HCT116 (cell line): Measurements from ENCODE around the gene ORC6. TPM values are rescaled to one million over a fixed set of nuclear protein-coding genes. Genes with fewer than 3 reads are reported as not detected.

Experiments used
- ATAC-seq: fragments of 200-7000 bp; cut with Tn5 transposase; 2 replicates; pipeline ENCODE4 v1.9.1; 2020; ENCODE audit warnings: mild to moderate bottlenecking, moderate library complexity
- BruUV-seq: library from RNA; stranded (reverse); fragments of 400-500 nt; replicated peaks from 2 replicates; lab custom pipeline; 2021; lab: Mats Ljungman, UMichigan
- CTCF ChIA-PET: fragments of 300-600 bp; sonication (Branson Sonifier 250); formaldehyde crosslinking; loops from one replicate; lab custom pipeline; 2021; ENCODE audit warnings: antibody characterized with exemption; lab: Charles Lee
- POLR2A ChIA-PET: fragments of 300-600, 350-600 bp; sonication (Branson Sonifier 250); formaldehyde crosslinking; loops from one replicate; lab custom pipeline; 2021; ENCODE audit warnings: antibody characterized with exemption; lab: Charles Lee
- RAD21 ChIA-PET, 2 experiments: fragments of 300-600 bp; sonication (Branson Sonifier 250); formaldehyde crosslinking; loops; one replicate each; lab custom pipeline; 2023; ENCODE audit warnings: low total read pairs in 2 of 2; ENCODE audit not compliant: uncharacterized antibody in 2 of 2, unreplicated experiment in 2 of 2, low non-redundant PET in 1 of 2; lab: Charles Lee
- DNase-seq: peaks from one replicate; pipeline ENCODE4 v3.0.0-alpha.2; 2010; ENCODE audit warnings: low read depth, low spot score
- H2AFZ ChIP-seq: fragments of 200-600 bp; shearing (Covaris generic), sonication (generic); 2 replicates; pipeline ENCODE4 v1.6.1; 2017; ENCODE audit warnings: low read depth, mixed run types, mixed read lengths, antibody characterized with exemption, low read length; ENCODE audit not compliant: poor library complexity, severe bottlenecking
- H3K27ac ChIP-seq: 2 replicates; pipeline ENCODE4 v1.5.1; 2012; ENCODE audit warnings: low read depth, low read length
- H3K27me3 ChIP-seq: fragments of 200-600 bp; sonication (generic); 2 replicates; pipeline ENCODE4 v1.6.1; 2016; ENCODE audit warnings: mixed run types, low read length, mixed read lengths; ENCODE audit not compliant: insufficient read depth
- H3K36me3 ChIP-seq, 2 experiments: fragments of 200-500 bp in 1 of 2; fragments of 200-600 bp in 1 of 2; sonication (Bioruptor generic) in 1 of 2; sonication (generic) in 1 of 2; 2 replicates each; pipeline versions ENCODE4 v1.5.1 to v1.6.1; 2014 to 2016; ENCODE audit warnings: low read length in 2 of 2, inconsistent platforms in 1 of 2, mixed read lengths in 1 of 2, mixed run types in 1 of 2; ENCODE audit not compliant: insufficient read depth in 2 of 2, control insufficient read depth in 1 of 2
- H3K4me1 ChIP-seq, 2 experiments: fragments of 200-600 bp in 1 of 2; sonication (generic) in 1 of 2; 2 replicates each; pipeline versions ENCODE4 v1.5.1 to v1.6.1; 2012 to 2017; ENCODE audit warnings: low read length in 2 of 2, inconsistent platforms in 1 of 2, mild to moderate bottlenecking in 1 of 2, mixed read lengths in 1 of 2, mixed run types in 1 of 2, moderate library complexity in 1 of 2; ENCODE audit not compliant: insufficient read depth in 2 of 2, control insufficient read depth in 1 of 2
- H3K4me2 ChIP-seq: fragments of 200-600 bp; sonication (generic); 2 replicates; pipeline ENCODE4 v1.6.1; 2017; ENCODE audit warnings: mixed run types, low read length, mixed read lengths
- H3K4me3 ChIP-seq, 2 experiments: fragments of 200-600 bp in 1 of 2; sonication (generic) in 1 of 2; replicated peaks in 1 of 2; 2 replicates each; pipeline ENCODE4 v1.5.1; 2011 to 2016; ENCODE audit warnings: low read length in 2 of 2, control low read depth in 1 of 2, low read depth in 1 of 2, mild to moderate bottlenecking in 1 of 2, mixed read lengths in 1 of 2, mixed run types in 1 of 2
- H3K79me2 ChIP-seq: fragments of 200-600 bp; sonication (generic); 2 replicates; pipeline ENCODE4 v1.6.1; 2017; ENCODE audit warnings: mild to moderate bottlenecking, mixed run types, low read length, moderate library complexity, mixed read lengths; ENCODE audit not compliant: insufficient read depth
- H3K9ac ChIP-seq: fragments of 200-600 bp; sonication (generic); 2 replicates; pipeline ENCODE4 v1.6.1; 2016; ENCODE audit warnings: low read length, mixed read lengths
- H3K9me2 ChIP-seq: fragments of 200-600 bp; sonication (generic), shearing (Covaris generic); 2 replicates; pipeline ENCODE4 v1.6.1; 2017; ENCODE audit warnings: mixed run types, mild to moderate bottlenecking, moderate library complexity; ENCODE audit not compliant: insufficient read depth
- H3K9me3 ChIP-seq, 2 experiments: fragments of 200-500 bp in 1 of 2; fragments of 200-600 bp in 1 of 2; sonication (Bioruptor generic) in 1 of 2; sonication (generic) in 1 of 2; 2 replicates each; pipeline ENCODE4 v1.6.1; 2014 to 2017; ENCODE audit warnings: low read length in 2 of 2, mixed read lengths in 2 of 2, inconsistent platforms in 1 of 2, low read depth in 1 of 2, mild to moderate bottlenecking in 1 of 2, mixed run types in 1 of 2, moderate library complexity in 1 of 2; ENCODE audit not compliant: control insufficient read depth in 1 of 2, insufficient read depth in 1 of 2
- H4K20me1 ChIP-seq: fragments of 200-600 bp; sonication (generic), shearing (Covaris generic); 2 replicates; pipeline ENCODE4 v1.6.1; 2017; ENCODE audit warnings: mixed run types, mild to moderate bottlenecking, moderate library complexity; ENCODE audit not compliant: insufficient read depth
- EGR1 ChIP-seq: IDR thresholded peaks from 2 replicates; pipeline ENCODE4 v1.6.1; 2012; ENCODE audit warnings: low read depth
- ELF1 ChIP-seq: IDR thresholded peaks from 2 replicates; pipeline ENCODE4 v1.6.1; 2012; ENCODE audit warnings: low read depth, borderline replicate concordance
- EZH2phosphoT487 ChIP-seq: fragments of 200-600 bp; IDR thresholded peaks from 2 replicates; pipeline ENCODE4 v1.6.1; 2018; ENCODE audit warnings: antibody characterized with exemption, borderline replicate concordance
- JUND ChIP-seq: IDR thresholded peaks from 2 replicates; pipeline ENCODE4 v1.6.1; 2012
- POLR2A ChIP-seq: IDR thresholded peaks from 2 replicates; pipeline ENCODE4 v1.7.0; 2011; ENCODE audit warnings: borderline replicate concordance; ENCODE audit not compliant: insufficient read depth, insufficient read length; ENCODE audit errors: extremely low read depth
- TCF7L2 ChIP-seq: IDR thresholded peaks from 2 replicates; pipeline ENCODE4 v1.7.0; 2011; ENCODE audit warnings: borderline replicate concordance, inconsistent platforms; ENCODE audit not compliant: insufficient read depth, insufficient read length; ENCODE audit errors: extremely low read depth
- YY1 ChIP-seq: IDR thresholded peaks from 2 replicates; pipeline ENCODE4 v1.6.1; 2011; ENCODE audit warnings: low read length, low read depth, moderate library complexity, mild to moderate bottlenecking; ENCODE audit not compliant: insufficient replicate concordance; ENCODE audit errors: extremely low read depth
- ZFX ChIP-seq: fragments of 450-650 bp; IDR thresholded peaks from 2 replicates; pipeline ENCODE4 v1.6.1; 2017
- ZNF274 ChIP-seq: fragments of 200-500 bp; sonication (Bioruptor generic); IDR thresholded peaks from 2 replicates; pipeline ENCODE4 v1.6.1; 2014; ENCODE audit warnings: mild to moderate bottlenecking, low read depth, low read length, inconsistent platforms
- intact Hi-C: fragments of 100-400 bp; cut with micrococcal nuclease; formaldehyde crosslinking; loops from 2 replicates; pipeline ENCODE4 v1.10.0; 2022
- total RNA-seq: library from RNA; stranded (reverse); gene quantifications from one replicate; pipeline ENCODE4 v1.2.1, GENCODE V29; 2021; ENCODE audit not compliant: unreplicated experiment
- TF ChIP-seq, protein P1 (sequence below): IDR thresholded peaks from 2 replicates; pipeline ENCODE4 v1.6.1; 2011; ENCODE audit warnings: mild to moderate bottlenecking, low read length, moderate library complexity; ENCODE audit not compliant: insufficient replicate concordance; ENCODE audit errors: extremely low read depth

ORC6 gene
- total RNA-seq, 1 experiment from 2014 or later = 44.7 TPM

DNA sequence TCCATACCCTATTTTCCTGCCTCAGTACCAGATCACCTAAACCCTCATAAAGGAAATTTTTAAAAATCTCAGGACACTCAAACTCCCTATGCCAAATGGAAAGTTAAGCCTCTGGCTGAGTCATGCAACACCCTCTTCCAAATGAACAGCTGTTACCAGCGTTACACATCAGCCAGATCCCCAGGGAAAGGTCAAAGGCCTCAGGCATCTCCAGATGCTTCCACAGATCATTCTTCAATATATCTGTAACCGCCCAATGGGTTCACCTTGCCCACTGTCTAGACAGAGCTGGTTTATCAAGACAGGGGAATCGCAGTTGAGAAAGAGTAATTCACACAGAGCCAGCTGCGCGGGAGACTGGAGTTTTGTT is 39.2 kb upstream of the ORC6 start:
- BruUV-seq = no TSS peak
- no peak overlapping the region for H3K27ac ChIP-seq
- no peaks in the 10 kb centered on the region for H3K36me3 ChIP-seq
- H3K4me2 ChIP-seq = no peak overlapping the region
- intact Hi-C loops = no loop called here
- H3K9me2 ChIP-seq = no peaks in the 10 kb centered on the region
- no peak for ATAC-seq
- TF ChIP-seq ELF1 (no peak), TCF7L2 (no peak), ZFX (no peak), ZNF274 (no peak), JUND (no peak), EZH2phosphoT487 (no peak), YY1 (no peak), EGR1 (no peak), POLR2A (no peak)
- TF ChIP-seq, protein P1, sequence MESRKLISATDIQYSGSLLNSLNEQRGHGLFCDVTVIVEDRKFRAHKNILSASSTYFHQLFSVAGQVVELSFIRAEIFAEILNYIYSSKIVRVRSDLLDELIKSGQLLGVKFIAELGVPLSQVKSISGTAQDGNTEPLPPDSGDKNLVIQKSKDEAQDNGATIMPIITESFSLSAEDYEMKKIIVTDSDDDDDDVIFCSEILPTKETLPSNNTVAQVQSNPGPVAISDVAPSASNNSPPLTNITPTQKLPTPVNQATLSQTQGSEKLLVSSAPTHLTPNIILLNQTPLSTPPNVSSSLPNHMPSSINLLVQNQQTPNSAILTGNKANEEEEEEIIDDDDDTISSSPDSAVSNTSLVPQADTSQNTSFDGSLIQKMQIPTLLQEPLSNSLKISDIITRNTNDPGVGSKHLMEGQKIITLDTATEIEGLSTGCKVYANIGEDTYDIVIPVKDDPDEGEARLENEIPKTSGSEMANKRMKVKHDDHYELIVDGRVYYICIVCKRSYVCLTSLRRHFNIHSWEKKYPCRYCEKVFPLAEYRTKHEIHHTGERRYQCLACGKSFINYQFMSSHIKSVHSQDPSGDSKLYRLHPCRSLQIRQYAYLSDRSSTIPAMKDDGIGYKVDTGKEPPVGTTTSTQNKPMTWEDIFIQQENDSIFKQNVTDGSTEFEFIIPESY = no peak
- RAD21 ChIA-PET = no interaction called here
- no peaks in the 10 kb centered on the region for H3K4me1 ChIP-seq
- H2AFZ ChIP-seq = no peak overlapping the region
- no peak overlapping the region for H3K4me3 ChIP-seq
- H3K9me3 ChIP-seq = no peaks in the 10 kb centered on the region
- H3K27me3 ChIP-seq = no peaks in the 10 kb centered on the region
- DNase-seq = no peak
- CTCF ChIA-PET = no interaction called here
- no peaks in the 10 kb centered on the region for H3K79me2 ChIP-seq
- H4K20me1 ChIP-seq = no peaks in the 10 kb centered on the region
- POLR2A ChIA-PET = no interaction called here
- no peak overlapping the region for H3K9ac ChIP-seq
